Kidney epithelial cell (primary cell): ENCODE results near the gene AAR2. TPM values are rescaled to one million over a fixed set of nuclear protein-coding genes. Genes with fewer than 3 reads are reported as not detected.
A peak's percentile ranks its signal among the peaks of the same experiment; 100 is the strongest.

ENCODE experiments used
- DNase-seq: peaks from one replicate; pipeline ENCODE4 v3.0.0-alpha.2; 2010; ENCODE audit warnings: low read depth
- H3K27me3 ChIP-seq: 2 replicates; pipeline ENCODE4 v1.6.0; 2011; ENCODE audit warnings: low read length; ENCODE audit not compliant: control insufficient read depth, insufficient read depth
- H3K36me3 ChIP-seq: 2 replicates; pipeline ENCODE4 v1.5.1; 2011; ENCODE audit warnings: low read length; ENCODE audit not compliant: control insufficient read depth, insufficient read depth
- H3K4me3 ChIP-seq: 2 replicates; pipeline ENCODE4 v1.5.1; 2011; ENCODE audit warnings: low read depth, mild to moderate bottlenecking, control low read depth, low read length
- CTCF ChIP-seq: IDR thresholded peaks from 2 replicates; pipeline ENCODE4 v1.5.1; 2011; ENCODE audit warnings: mild to moderate bottlenecking, moderate library complexity, low read length, control low read depth, inconsistent platforms; ENCODE audit not compliant: insufficient read depth, poor library complexity, severe bottlenecking
- total RNA-seq: library from RNA; depleted of rRNA; stranded (reverse); fragments of >200 nt; gene quantifications from 2 replicates; pipeline ENCODE4 v1.2.3, GENCODE V29; 2015

The AAR2 gene
- total RNA-seq, 1 donor from 2014 or later = 30.1 TPM

DNA sequence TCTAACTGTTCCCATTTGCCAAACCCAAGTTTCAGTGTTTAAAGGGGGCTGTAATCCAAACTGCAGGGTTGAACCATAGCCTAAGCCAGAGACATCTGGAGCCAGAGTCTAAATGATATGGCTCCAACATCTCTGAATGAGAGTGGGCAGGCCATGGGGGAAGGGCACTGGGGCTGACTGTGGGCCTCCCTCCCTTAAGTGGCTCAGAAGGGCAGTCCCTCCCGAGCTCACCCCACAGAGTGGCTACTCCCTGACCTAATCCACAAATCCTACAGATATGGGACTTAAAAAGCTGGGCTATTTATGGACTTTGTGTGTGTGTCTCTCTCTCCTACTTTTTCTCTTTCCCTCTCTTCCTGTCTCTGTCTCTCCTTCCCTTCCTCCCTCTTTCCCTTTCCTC is 35.8 kb upstream of the AAR2 start:
- H3K27me3 ChIP-seq = no peaks in the 10 kb centered on the region
- no peak for DNase-seq
- no peak for TF ChIP-seq CTCF
- H3K36me3 ChIP-seq = no peaks in the 10 kb centered on the region
- H3K4me3 ChIP-seq = no peak overlapping the region

- Histone ChIP-seq H3K36me3 (no peaks in the 10 kb centered on the region), H3K27me3 (no peaks in the 10 kb centered on the region), H3K4me3 (no peak overlapping the region)
- no peak for TF ChIP-seq CTCF
- DNase-seq = no peak
Measured at GRCh38 chr20:36201198-36201597, 35.1 kb upstream of the AAR2 start.

DNA sequence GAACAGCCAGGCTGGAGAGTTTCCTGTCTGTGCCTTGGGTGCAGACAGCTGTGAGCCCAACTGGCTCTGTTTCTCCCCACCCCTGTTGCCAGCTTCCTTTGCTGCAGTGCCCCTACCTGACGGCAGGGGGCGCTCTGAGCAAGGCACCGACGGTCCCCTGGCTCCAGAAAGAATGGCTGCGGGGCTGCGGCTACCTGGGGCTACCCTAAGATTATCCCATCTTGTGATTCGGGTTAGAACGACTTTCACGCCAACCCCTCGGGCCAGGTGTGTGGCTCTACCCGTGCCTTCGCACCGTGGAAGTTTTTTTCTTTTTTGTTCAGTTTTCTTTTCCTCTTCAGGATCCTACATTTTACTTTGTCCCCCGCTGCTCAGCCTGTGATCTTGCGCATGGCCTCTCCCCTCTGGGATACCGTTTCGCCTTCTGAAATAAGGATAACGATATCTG is 33.4 kb upstream of the AAR2 start:
- no peak for DNase-seq
- peak; percentile 99 for TF ChIP-seq CTCF
- Histone ChIP-seq H3K4me3 (no peak overlapping the region), H3K36me3 (no peaks in the 10 kb centered on the region), H3K27me3 (no peaks in the 10 kb centered on the region)

DNA sequence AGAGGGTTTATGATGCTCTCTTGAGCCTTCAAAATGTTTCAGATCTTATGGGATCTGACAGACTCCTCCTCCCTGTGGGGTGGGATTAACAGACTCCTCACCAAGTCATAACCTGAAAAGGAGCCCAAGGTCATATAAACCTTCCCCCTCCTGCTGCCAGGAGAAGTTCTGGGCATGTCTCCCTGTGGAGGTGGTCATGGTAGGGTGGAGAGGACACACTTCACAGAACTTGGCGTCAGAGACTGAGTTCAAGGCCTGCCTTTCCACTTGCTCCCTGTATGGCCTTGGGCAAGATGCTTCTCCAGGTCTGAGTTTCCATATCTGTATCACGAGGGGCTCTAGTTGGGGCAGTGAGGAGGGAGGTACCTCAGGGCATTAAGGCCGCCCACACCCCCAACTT is 32.4 kb upstream of the AAR2 start:
- Histone ChIP-seq H3K36me3 (no peaks in the 10 kb centered on the region), H3K27me3 (no peaks in the 10 kb centered on the region), H3K4me3 (no peak overlapping the region)
- TF ChIP-seq CTCF = no peak
- DNase-seq = no peak

GRCh38 chr20:36205026-36205425 is 31.3 kb upstream of the AAR2 start:
- H3K36me3 ChIP-seq = no peaks in the 10 kb centered on the region
- H3K27me3 ChIP-seq = no peaks in the 10 kb centered on the region
- DNase-seq = no peak
- no peak for TF ChIP-seq CTCF
- H3K4me3 ChIP-seq = no peak overlapping the region

DNA sequence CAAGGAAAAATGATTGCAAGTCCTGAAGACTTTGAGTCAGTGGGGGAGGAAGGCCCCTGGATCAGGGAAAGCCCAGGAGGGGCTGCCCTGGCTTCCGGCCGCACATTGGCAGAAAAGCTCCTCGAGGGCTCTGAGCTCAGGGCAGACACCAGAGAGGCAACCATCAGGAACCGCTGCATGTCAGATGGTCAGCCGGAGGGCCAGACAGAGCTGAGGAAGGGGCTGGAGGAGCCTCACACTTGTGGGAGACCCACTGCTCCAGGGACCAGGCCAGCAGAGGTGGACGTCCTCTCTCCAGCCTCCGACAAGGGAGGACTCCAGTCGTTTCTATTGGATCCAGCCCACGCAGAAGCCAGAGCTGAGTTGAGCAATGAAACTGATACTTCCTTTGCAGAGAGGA is 30.2 kb upstream of the AAR2 start:
- TF ChIP-seq CTCF = no peak
- no peak for DNase-seq
- no peaks in the 10 kb centered on the region for H3K27me3 ChIP-seq
- H3K36me3 ChIP-seq = no peaks in the 10 kb centered on the region
- no peak overlapping the region for H3K4me3 ChIP-seq
